NCI-H526 (cell line): ENCODE data around the gene JOSD2.

ENCODE experiments used
- DNase-seq, 2 experiments: peaks; one replicate each; lab custom pipeline; 2025; lab: John Stamatoyannopoulos, UW

JOSD2 gene

GRCh38 chr19:50514346-50515167 lies 3.6 kb upstream of the JOSD2 start:
- DNase-seq = peak in 1 of 2 experiments; percentile 11

- DNase-seq = no peak
Observed at GRCh38 chr19:50513746-50514345, 2.9 kb upstream of the JOSD2 start, which contains the start of gene ASPDH. ASPDH (minus strand) TSS chr19:50513913; CDS start chr19:50513823, 90 bp downstream.

- no peak for DNase-seq
Observed at GRCh38 chr19:50512999-50513745, 2.2 kb upstream of the JOSD2 start.

- no peak for DNase-seq
Observed at GRCh38 chr19:50512112-50512998, 1.4 kb upstream of the JOSD2 start.

- peak; percentile 87 to 91 for DNase-seq
Observed at GRCh38 chr19:50510700-50511068, 307 bp downstream of the JOSD2 start.

- DNase-seq = no peak
Observed at GRCh38 chr19:50510121-50510670, 795 bp downstream of the JOSD2 start.

GRCh38 chr19:50509366-50509765 lies 1.6 kb downstream of the JOSD2 start:
- no peak for DNase-seq

GRCh38 chr19:50508843-50509190 lies 2.2 kb downstream of the JOSD2 start:
- no peak for DNase-seq

GRCh38 chr19:50507376-50507775 lies 3.6 kb downstream of the JOSD2 start:
- no peak for DNase-seq

GRCh38 chr19:50506700-50507099 lies 4.3 kb downstream of the JOSD2 start:
- no peak for DNase-seq

- no peak for DNase-seq
Observed at GRCh38 chr19:50505856-50506611, 5.0 kb downstream of the JOSD2 start.

GRCh38 chr19:50501568-50502475 lies 9.2 kb downstream of the JOSD2 start:
- no peak for DNase-seq

GRCh38 chr19:50501186-50501567 lies 9.8 kb downstream of the JOSD2 start:
- no peak for DNase-seq

GRCh38 chr19:50500753-50501151 lies 10.2 kb downstream of the JOSD2 start:
- no peak for DNase-seq

- peak in 1 of 2 experiments; percentile 29 for DNase-seq
Observed at GRCh38 chr19:50500060-50500752, 10.8 kb downstream of the JOSD2 start.

GRCh38 chr19:50498219-50499056 lies 12.6 kb downstream of the JOSD2 start:
- no peak for DNase-seq

- no peak for DNase-seq
Observed at GRCh38 chr19:50497022-50497405, 14.0 kb downstream of the JOSD2 start.
